ENCODE measurements around the gene NID2. TPM values are rescaled to one million over a fixed set of nuclear protein-coding genes. Genes with fewer than 3 reads are reported as not detected.

The NID2 gene
- total RNA-seq, 1 donor from 2014 or later = 42.5 TPM

GRCh38 chr14:52000019-52000582, 68.8 kb downstream of the NID2 start:
- Mint-ChIP-seq H3K36me3 (ENCODE audit: low read depth) (peaks cover 12% of the 10 kb centered on the region), H3K4me3 (no peak overlapping the region), H3K4me1 (peaks cover 29% of the 10 kb centered on the region), H3K27ac (ENCODE audit: unreplicated experiment) (no peak overlapping the region), H3K27me3 (ENCODE audit: low read depth) (no peaks in the 10 kb centered on the region), H3K9me3 (no peaks in the 10 kb centered on the region)
- no peak for TF ChIP-seq CTCF (conservative IDR thresholded peaks at IDR 0.05)
- no peak for DNase-seq (ENCODE audit: low read depth, low spot score)

- no peak overlapping the region for H3K27ac Mint-ChIP-seq (ENCODE audit: unreplicated experiment)
These were observed 69.8 kb downstream of the NID2 start for GRCh38 chr14:51999084-51999483.

GRCh38 chr14:51998348-51998747, 70.5 kb downstream of the NID2 start:
- H3K4me3 Mint-ChIP-seq = no peak overlapping the region
- no peaks in the 10 kb centered on the region for H3K9me3 Mint-ChIP-seq
- no peak overlapping the region for H3K27ac Mint-ChIP-seq (ENCODE audit: unreplicated experiment)
- DNase-seq (ENCODE audit: low read depth, low spot score) = no peak
- H3K4me1 Mint-ChIP-seq = peaks cover 32% of the 10 kb centered on the region
- TF ChIP-seq CTCF (conservative IDR thresholded peaks at IDR 0.05) = no peak
- H3K27me3 Mint-ChIP-seq (ENCODE audit: low read depth) = no peaks in the 10 kb centered on the region
- H3K36me3 Mint-ChIP-seq (ENCODE audit: low read depth) = peaks cover 12% of the 10 kb centered on the region

More at GRCh38 chr14:51999084-51999483, 69.8 kb downstream of the NID2 start:
- Mint-ChIP-seq H3K4me1 (peaks cover 29% of the 10 kb centered on the region), H3K36me3 (ENCODE audit: low read depth) (peaks cover 12% of the 10 kb centered on the region), H3K9me3 (no peaks in the 10 kb centered on the region), H3K27me3 (ENCODE audit: low read depth) (no peaks in the 10 kb centered on the region), H3K4me3 (no peak overlapping the region)
- no peak for TF ChIP-seq CTCF (conservative IDR thresholded peaks at IDR 0.05)
- DNase-seq (ENCODE audit: low read depth, low spot score) = no peak

- peak; percentile 80 for TF ChIP-seq CTCF (conservative IDR thresholded peaks at IDR 0.05)
- Mint-ChIP-seq H3K36me3 (ENCODE audit: low read depth) (peaks cover 12% of the 10 kb centered on the region), H3K27me3 (ENCODE audit: low read depth) (no peaks in the 10 kb centered on the region), H3K27ac (ENCODE audit: unreplicated experiment) (no peak overlapping the region), H3K4me3 (peak overlapping the region; percentile 31), H3K9me3 (no peaks in the 10 kb centered on the region), H3K4me1 (peaks cover 26% of the 10 kb centered on the region)
- no peak for DNase-seq (ENCODE audit: low read depth, low spot score)
These were observed 72.6 kb downstream of the NID2 start for GRCh38 chr14:51996148-51996746.

GRCh38 chr14:51993285-51993920, 75.5 kb downstream of the NID2 start:
- Mint-ChIP-seq H3K27ac (ENCODE audit: unreplicated experiment) (no peak overlapping the region), H3K36me3 (ENCODE audit: low read depth) (peaks cover 7% of the 10 kb centered on the region), H3K27me3 (ENCODE audit: low read depth) (no peaks in the 10 kb centered on the region), H3K4me3 (no peak overlapping the region), H3K9me3 (no peaks in the 10 kb centered on the region), H3K4me1 (peaks cover 38% of the 10 kb centered on the region)
- no peak for DNase-seq (ENCODE audit: low read depth, low spot score)
- TF ChIP-seq CTCF (conservative IDR thresholded peaks at IDR 0.05) = no peak
